Subcutaneous preadipocyte (primary cell): ENCODE results near the gene CACNA1D. TPM values are rescaled to one million over a fixed set of nuclear protein-coding genes. Genes with fewer than 3 reads are reported as not detected.

Experiments used
- small RNA-seq: library from RNA; depleted of rRNA; stranded (forward); fragments of <200 nt; gene quantifications from one replicate; pipeline ENCODE3, GENCODE V24; 2012
- total RNA-seq: library from RNA; depleted of rRNA; stranded (reverse); fragments of >200 nt; gene quantifications from 2 replicates; pipeline ENCODE4 v1.2.3, GENCODE V29; 2012

The CACNA1D gene
- total RNA-seq, result under 0.01 TPM in 1 of 2 replicates, not detected in the other

DNA sequence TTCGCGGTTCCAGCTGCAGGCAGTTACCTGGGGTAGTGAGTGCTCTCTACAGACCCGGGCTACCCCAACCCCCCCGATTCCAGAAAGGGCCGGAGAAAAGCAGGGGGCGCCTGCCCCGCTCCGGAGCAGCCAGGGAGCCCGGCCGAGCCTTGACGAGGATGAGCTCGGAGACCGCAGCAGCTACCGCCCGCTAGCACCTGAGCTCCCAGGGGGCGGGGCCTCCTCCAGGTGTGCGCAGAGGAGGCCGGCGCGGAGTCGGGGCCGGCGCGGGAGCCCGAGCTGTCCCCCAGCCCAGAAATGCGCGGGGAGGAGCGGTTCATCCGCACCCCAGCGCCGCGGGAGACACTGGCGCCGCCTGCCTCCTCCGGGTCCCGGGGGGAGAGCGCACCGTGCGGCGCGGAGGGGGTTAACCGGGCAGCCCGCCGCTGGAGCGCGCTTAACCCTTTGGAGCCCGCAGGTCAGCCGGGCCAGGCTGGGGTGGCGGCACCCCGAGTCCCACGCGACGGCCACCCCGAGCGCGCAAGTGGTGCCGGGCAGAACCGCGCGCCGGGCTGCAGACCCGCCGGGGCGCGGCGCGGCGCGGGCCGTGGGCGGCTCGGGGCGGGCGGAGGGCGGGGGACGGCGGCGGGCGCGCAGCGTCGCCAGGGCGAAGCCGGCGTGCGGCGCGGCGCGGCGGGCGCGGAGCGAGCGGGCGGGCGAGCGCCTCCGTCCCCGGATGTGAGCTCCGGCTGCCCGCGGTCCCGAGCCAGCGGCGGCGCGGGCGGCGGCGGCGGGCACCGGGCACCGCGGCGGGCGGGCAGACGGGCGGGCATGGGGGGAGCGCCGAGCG lies at the start of gene CACNA1D:
Gene CACNA1D (plus strand): TSS at position 649 of the 829 bp plus-strand sequence. CDS start 556 bp downstream, outside the sequence.

DNA sequence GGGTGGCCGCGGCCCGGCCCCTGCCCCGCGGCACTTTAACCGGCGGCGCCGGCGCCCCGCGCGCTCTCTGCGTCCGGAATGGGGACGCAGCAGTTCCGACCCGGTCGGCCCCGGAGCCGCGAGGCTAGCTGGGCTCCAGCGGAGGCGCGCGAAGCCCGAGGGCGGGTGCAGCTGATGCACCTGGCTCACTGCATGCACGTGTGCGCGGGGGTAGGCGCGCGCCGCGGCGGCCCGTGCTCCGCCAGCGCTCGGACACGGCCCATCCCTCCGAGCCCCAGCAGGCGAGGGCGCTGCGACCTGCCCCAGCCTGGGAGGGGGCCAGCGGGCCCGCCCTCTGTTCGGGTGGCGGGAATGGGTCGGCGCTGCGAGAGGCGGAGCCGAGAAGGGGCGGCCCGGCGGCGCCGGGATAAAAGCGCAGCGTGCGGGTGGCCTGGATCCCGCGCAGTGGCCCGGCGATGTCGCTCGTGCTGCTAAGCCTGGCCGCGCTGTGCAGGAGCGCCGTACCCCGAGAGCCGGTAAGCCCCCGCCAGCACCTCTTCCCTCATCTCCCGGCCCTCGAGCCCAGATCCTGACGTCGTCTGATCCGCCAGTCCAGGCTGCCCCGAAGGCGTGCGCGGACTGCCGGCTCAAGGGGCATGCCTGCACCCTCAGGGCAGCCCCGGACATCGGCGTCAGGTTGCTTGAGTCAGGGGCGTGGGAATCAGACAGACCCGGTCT lies 351.9 kb downstream of the CACNA1D start, which contains the start of the genes CHDH and IL17RB:
Gene CHDH (minus strand): TSS at position 286 of the 717 bp plus-strand sequence. CDS start 22,411 bp downstream, outside the sequence.
Gene IL17RB (plus strand): TSS at position 435 of the 717 bp plus-strand sequence. CDS start 21 bp downstream, at position 456.

Small RNA genes lying within 50 kb of the gene (small RNA-seq; reads per million reads assigned to genes)
- not detected for gene AC012467.1
- gene RF00154, result 15.4 reads per million, percentile 96 among the genes with 10 or more reads in this experiment

Other genes with a start within 250 kb of the CACNA1D start
- 507 and 636 TPM in 2 replicates for gene TKT, start 238.6 kb upstream of the CACNA1D start, total RNA-seq
- 11.8 and 14.7 TPM in 2 replicates for gene DCP1A, start 147.1 kb upstream of the CACNA1D start, total RNA-seq